ENCODE measurements around the gene EVC. TPM values are rescaled to one million over a fixed set of nuclear protein-coding genes. Genes with fewer than 3 reads are reported as not detected.
A peak's percentile ranks its signal among the peaks of the same experiment; 100 is the strongest.

EVC gene
- total RNA-seq, 4 donors from 2014 or later, result 12.2 to 24.1 (median 22.3) TPM

DNA sequence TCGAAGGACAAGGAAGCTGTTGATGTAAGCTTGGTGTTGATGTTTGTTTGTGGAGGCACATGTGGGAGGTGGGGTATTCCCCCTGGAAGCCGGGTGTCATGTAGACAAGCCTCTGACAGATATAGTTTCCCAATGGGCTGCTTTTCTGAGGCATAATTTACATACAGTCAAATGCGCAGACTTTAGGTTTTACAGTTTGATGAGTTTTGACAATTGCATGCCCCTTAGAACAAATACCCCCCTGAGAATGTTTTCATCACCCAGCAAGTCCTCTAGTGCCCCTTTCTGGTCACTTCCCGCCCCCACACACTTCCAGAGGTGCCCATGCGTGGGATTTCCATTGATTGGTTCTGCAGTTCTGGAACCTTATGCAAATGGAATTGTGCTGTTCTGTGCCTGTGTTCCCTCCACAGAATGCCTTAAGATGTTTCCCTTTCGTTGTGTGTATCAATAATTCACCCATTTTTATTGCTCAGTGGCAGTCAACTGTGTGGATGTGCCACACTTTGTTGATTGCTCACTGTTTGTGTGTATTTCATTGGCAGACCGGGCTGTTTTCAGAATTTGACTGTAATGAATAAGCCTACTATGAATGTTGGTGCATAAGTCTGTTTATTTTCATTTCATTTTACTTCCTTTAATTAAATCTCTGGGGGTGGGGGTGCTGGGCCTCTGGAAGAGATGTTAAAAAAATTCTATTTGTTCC, 8.5 kb downstream of the EVC start:
- intact Hi-C loops (cut with DNase I; ENCODE audit: low total_unique reads), result loop anchor here (5.0 kb wide), 1 partner anchor 1642 kb away; no protein-coding TSS in a partner anchor
- TF ChIP-seq POLR2A (IDR thresholded peaks at IDR 0.05) (no peak), CTCF (IDR thresholded peaks at IDR 0.05) (no peak)
- 83 to 85% methylated on average over 7 of the region's 7 CpGs for WGBS, 2 donors
- DNase-seq (ENCODE audit: low spot score in 2 of 2), result peak in 1 of 2 donors; percentile 10
- no peak overlapping the region for H3K4me3 ChIP-seq (ENCODE audit: low read depth, poor library complexity, severe bottlenecking)

DNA sequence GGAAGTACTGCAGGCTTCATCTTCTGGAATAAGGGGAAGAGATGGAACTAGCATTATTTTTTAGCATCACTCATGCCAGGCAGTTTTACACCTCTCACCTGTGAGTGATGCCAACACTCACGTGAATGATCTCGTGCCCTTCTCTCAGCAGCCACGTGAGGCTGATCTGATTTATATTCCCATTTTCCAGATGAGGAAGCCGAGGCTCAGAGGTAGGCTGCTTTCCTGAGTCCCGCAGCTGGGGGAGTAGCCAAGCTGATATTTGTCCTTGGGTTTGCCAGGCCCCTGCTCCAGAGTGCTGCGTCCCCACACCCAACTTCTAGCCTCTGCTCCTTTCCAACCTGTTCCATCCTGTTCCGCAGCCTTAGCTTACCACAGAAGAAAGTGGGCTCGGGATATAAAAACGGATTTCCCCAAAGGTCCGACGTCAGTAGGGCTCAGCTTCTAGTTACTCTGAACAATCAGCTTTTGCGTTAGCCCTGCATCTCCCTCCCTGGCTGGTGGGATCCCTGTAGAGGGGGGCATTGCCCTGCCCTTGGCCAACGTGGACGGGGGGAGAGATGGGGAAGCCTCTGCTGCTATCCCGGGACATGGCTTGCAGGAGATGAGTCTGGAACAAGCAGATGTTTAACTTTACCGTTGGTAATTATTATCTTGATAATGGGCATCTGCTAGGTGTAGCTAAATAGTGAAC, 9.3 kb downstream of the EVC start:
- no peak overlapping the region for H3K4me3 ChIP-seq (ENCODE audit: low read depth, poor library complexity, severe bottlenecking)
- TF ChIP-seq CTCF (IDR thresholded peaks at IDR 0.05) (no peak), POLR2A (IDR thresholded peaks at IDR 0.05) (no peak)
- intact Hi-C loops (cut with DNase I; ENCODE audit: low total_unique reads), result no loop called here
- peak in 1 of 2 donors; percentile 48 for DNase-seq (ENCODE audit: low spot score in 2 of 2)
- 84 to 87% methylated on average over 16 of the region's 16 CpGs for WGBS, 2 donors

DNA sequence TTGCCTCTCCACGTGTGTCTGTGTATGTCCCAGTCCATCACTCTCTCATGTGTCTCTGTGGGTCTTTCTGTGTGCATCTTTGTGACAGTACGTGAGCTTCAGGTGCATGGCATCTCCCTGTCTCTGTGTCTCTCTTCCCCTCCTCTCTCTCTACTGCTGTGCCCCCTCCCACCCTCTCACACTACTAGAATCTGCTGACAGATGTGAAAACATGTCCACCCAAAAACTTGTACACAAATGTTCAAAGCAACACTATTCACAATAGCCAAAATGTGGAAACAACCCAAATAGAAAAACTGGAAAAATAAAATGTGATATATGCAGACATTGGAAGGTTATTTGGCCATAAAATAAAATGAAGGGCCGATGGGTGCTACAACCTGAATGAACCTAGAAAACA, 10.0 kb downstream of the EVC start:
- intact Hi-C loops (cut with DNase I; ENCODE audit: low total_unique reads), result no loop called here
- 85 to 90% methylated on average over 3 of the region's 3 CpGs for WGBS, 2 donors
- no peak for DNase-seq (ENCODE audit: low spot score in 2 of 2)
- TF ChIP-seq POLR2A (IDR thresholded peaks at IDR 0.05) (no peak), CTCF (IDR thresholded peaks at IDR 0.05) (no peak)
- H3K4me3 ChIP-seq (ENCODE audit: low read depth, poor library complexity, severe bottlenecking), result no peak overlapping the region

GRCh38 chr4:5721923-5722322, 10.9 kb downstream of the EVC start:
- intact Hi-C loops (cut with DNase I; ENCODE audit: low total_unique reads), result no loop called here
- TF ChIP-seq POLR2A (IDR thresholded peaks at IDR 0.05) (no peak), CTCF (IDR thresholded peaks at IDR 0.05) (no peak)
- WGBS, 2 donors, result 83 to 86% methylated on average over 5 of the region's 5 CpGs
- H3K4me3 ChIP-seq (ENCODE audit: low read depth, poor library complexity, severe bottlenecking), result no peak overlapping the region
- peak in 1 of 2 donors; percentile 15 for DNase-seq (ENCODE audit: low spot score in 2 of 2)

GRCh38 chr4:5722328-5722727, 11.3 kb downstream of the EVC start:
- no peak for TF ChIP-seq POLR2A (IDR thresholded peaks at IDR 0.05)
- no peak for TF ChIP-seq CTCF (IDR thresholded peaks at IDR 0.05)
- no peak for DNase-seq (ENCODE audit: low spot score in 2 of 2)
- no peak overlapping the region for H3K4me3 ChIP-seq (ENCODE audit: low read depth, poor library complexity, severe bottlenecking)
- intact Hi-C loops (cut with DNase I; ENCODE audit: low total_unique reads), result no loop called here
- whole genome bisulfite sequencing, 2 donors, result 67 to 78% methylated on average over 4 of the region's 4 CpGs

Measured in lower leg skin (tissue), 4 donors.